ENCODE data around the gene RIC8B. TPM values are rescaled to one million over a fixed set of nuclear protein-coding genes. Genes with fewer than 3 reads are reported as not detected.

The RIC8B gene
- total RNA-seq, 1 donor from 2014 or later = 5.8 TPM

DNA sequence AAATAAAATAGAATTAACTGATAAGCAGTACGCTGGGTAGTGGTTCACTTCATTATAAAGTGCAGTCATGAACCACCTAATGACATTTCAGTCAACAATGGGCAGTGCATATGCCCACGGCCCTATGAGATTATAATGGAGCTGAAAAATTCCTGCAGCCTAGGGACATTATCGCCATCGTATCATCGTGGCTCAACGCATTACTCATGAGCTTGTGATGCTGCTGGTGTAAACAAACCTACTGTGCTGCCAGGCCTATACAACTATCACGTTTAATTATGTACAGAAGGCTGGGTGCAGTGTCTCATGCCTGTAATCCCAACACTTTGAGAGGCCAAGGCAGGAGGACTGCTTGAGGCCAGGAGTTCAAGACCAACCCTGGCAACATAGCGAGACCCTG, 119.0 kb downstream of the RIC8B start:
- Mint-ChIP-seq H3K9me3 (no peaks in the 10 kb centered on the region), H3K36me3 (ENCODE audit: low read depth) (no peaks in the 10 kb centered on the region), H3K27me3 (peaks cover 70% of the 10 kb centered on the region), H3K27ac (no peak overlapping the region), H3K4me3 (no peak overlapping the region), H3K4me1 (no peaks in the 10 kb centered on the region)
- ATAC-seq (ENCODE audit: low read depth) (no peak), DNase-seq (no peak)
- TF ChIP-seq CTCF (IDR thresholded peaks at IDR 0.05) = no peak
- ChIA-PET POLR2A (no interaction called here), CTCF (interaction anchor here (1.0 kb wide), 1 partner anchor 26 kb away, joined by 4 read pairs; no protein-coding TSS in a partner anchor)
- intact Hi-C loops (cut with micrococcal nuclease) = no loop called here

- no peak overlapping the region for H3K4me3 Mint-ChIP-seq
- H3K27me3 Mint-ChIP-seq = peaks cover 69% of the 10 kb centered on the region
- POLR2A ChIA-PET = no interaction called here
- ATAC-seq (ENCODE audit: low read depth) (no peak), DNase-seq (no peak)
- H3K4me1 Mint-ChIP-seq = no peaks in the 10 kb centered on the region
- intact Hi-C loops (cut with micrococcal nuclease) = no loop called here
- H3K36me3 Mint-ChIP-seq (ENCODE audit: low read depth) = no peaks in the 10 kb centered on the region
- TF ChIP-seq CTCF (IDR thresholded peaks at IDR 0.05) = no peak
- CTCF ChIA-PET = no interaction called here
- H3K27ac Mint-ChIP-seq = no peak overlapping the region
- no peaks in the 10 kb centered on the region for H3K9me3 Mint-ChIP-seq
Observed at GRCh38 chr12:106894774-106895173, 120.3 kb downstream of the RIC8B start.

- CTCF ChIA-PET = no interaction called here
- intact Hi-C loops (cut with micrococcal nuclease) = no loop called here
- no peak overlapping the region for H3K27ac Mint-ChIP-seq
- no peak overlapping the region for H3K4me3 Mint-ChIP-seq
- TF ChIP-seq CTCF (IDR thresholded peaks at IDR 0.05) = no peak
- no peaks in the 10 kb centered on the region for H3K36me3 Mint-ChIP-seq (ENCODE audit: low read depth)
- POLR2A ChIA-PET = no interaction called here
- no peaks in the 10 kb centered on the region for H3K9me3 Mint-ChIP-seq
- peaks cover 69% of the 10 kb centered on the region for H3K27me3 Mint-ChIP-seq
- DNase-seq (no peak), ATAC-seq (ENCODE audit: low read depth) (no peak)
- no peaks in the 10 kb centered on the region for H3K4me1 Mint-ChIP-seq
Observed at GRCh38 chr12:106896603-106897002, 122.1 kb downstream of the RIC8B start.

- ChIA-PET POLR2A (no interaction called here), CTCF (no interaction called here)
- H3K36me3 Mint-ChIP-seq (ENCODE audit: low read depth) = no peaks in the 10 kb centered on the region
- no peak for TF ChIP-seq CTCF (IDR thresholded peaks at IDR 0.05)
- DNase-seq (no peak), ATAC-seq (ENCODE audit: low read depth) (no peak)
- no peaks in the 10 kb centered on the region for H3K4me1 Mint-ChIP-seq
- H3K27ac Mint-ChIP-seq = no peak overlapping the region
- intact Hi-C loops (cut with micrococcal nuclease) = no loop called here
- H3K27me3 Mint-ChIP-seq = peaks cover 69% of the 10 kb centered on the region
- no peaks in the 10 kb centered on the region for H3K9me3 Mint-ChIP-seq
- no peak overlapping the region for H3K4me3 Mint-ChIP-seq
Observed at GRCh38 chr12:106897082-106897481, 122.6 kb downstream of the RIC8B start.

DNA sequence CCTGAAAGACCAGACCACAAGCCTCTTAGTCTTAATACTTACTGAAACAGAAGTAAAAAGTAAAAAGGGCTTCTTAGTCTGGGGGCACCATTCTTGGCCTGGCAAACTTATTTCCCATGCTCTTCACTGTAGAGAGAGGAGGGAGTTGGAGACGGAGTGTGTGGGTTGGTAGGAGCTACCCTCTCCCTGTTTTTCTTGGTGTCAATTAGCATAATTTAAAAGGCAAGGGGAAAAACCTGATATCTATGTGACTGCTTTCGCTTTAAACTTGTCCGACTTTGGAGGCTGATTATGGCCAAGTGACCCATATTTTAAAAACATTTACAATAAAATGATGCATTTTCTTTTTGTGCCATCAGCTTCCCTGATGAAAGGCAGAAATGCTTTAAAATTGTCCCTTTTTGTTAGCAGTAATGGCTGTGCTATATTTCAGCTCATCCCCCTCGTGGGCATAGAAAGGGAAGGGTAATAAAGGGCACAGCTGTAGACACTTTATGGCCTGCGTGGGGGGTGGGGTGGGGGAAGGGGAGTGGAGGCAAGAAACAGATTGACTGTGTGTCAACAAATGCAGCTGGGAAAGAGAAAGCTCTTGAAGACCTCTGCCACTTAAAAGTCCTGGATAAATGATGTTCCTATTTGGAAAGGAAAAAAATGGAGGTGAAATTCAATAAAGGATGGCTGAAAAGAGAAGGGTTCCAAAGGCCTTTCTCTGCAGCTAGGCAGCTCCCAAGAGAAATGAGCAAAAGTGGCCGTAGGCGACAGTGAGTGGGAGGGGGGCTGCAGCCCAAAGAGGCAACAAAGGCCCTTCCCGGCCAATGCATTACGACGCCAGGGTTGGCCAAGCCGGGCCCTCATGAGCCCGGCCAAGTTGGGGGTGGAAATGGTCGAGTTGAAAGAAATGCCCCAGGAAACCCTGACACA, 123.8 kb downstream of the RIC8B start:
- CTCF ChIA-PET = no interaction called here
- TF ChIP-seq CTCF (IDR thresholded peaks at IDR 0.05) = no peak
- intact Hi-C loops (cut with micrococcal nuclease) = no loop called here
- H3K9me3 Mint-ChIP-seq = no peaks in the 10 kb centered on the region
- H3K4me1 Mint-ChIP-seq = no peaks in the 10 kb centered on the region
- H3K4me3 Mint-ChIP-seq = no peak overlapping the region
- no peak for DNase-seq
- POLR2A ChIA-PET = no interaction called here
- no peak overlapping the region for H3K27ac Mint-ChIP-seq
- ATAC-seq (ENCODE audit: low read depth) = no peak
- peaks cover 70% of the 10 kb centered on the region for H3K27me3 Mint-ChIP-seq
- H3K36me3 Mint-ChIP-seq (ENCODE audit: low read depth) = no peaks in the 10 kb centered on the region
